Right hindlimb (tissue), 1 donor: ENCODE results near the gene FNDC3B.

Experiments
- DNase-seq: peaks from one replicate; pipeline ENCODE4 v3.0.0-alpha.2; 2018

Gene FNDC3B

DNA sequence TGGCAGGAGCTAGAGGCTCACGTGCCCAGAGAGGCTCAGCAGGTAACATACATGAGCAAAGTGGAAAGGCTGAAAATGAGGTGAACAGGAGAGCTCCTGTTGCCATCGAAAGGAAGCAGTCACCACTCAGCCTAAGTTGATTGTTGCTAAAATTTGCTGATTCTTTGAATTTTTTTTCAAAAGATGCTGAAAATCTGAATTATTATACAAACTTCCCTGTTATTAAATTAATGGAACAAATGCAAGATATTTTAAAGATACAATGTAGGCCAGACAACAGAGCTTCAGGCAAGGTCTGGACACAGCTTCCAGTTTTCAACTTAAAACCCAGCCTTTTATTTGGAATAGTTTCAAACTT is 257.6 kb downstream of the FNDC3B start:
- DNase-seq, result no peak

DNA sequence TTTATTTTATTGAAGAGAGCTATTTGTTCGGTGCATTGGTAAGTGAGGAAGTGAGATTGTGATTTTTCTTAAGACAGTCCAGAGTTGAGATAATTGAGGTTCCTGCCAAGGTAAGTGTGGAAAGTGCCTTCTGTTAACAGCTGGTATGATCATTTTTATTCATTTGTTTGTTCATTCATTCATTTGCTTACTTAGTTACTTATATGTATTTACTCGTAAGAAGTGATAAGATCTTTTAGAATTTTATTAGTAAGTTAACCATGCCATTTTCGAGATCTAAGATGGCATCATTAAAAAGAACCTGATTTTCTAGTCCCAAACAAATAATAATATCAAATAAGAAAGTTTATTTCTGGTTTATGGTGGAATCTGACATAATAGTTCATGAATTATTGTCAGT is 258.9 kb downstream of the FNDC3B start:
- no peak for DNase-seq

DNA sequence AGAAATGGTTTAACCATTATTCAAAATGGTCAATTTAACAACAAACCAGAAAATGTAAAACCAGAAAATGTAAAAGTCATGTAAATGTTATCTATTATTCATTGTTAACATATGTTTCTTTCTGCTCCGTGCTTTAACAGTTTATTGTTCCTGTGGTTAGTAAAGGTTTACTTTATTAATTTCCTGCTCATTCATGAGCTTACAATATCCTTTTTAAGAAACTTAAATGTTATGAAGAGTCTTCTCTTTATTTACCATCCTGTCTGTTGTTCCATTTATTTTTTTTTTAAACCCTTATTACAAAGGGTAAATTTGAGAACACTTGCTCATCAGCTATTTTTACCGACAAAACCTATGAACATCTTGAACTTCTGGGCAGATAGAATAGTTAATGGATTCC is 260.8 kb downstream of the FNDC3B start:
- no peak for DNase-seq

DNA sequence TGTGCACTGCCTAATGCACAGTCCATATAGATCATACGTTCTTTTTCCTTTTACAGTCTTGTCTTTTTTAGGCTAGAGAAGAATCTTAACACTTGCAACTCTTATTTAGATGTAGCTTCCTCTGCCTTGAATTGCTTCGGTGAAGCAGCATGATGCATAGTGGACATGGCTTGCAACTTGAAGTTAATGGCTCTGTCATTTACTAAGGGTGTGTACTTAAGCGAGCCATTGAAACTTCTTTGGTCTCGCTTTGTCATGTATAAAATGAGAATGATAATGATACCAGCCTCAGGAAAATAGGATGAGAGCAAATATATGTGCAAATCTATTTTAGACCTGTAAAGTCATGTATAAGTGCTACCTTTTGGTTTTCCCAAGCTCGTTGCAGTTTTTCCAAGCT is 261.5 kb downstream of the FNDC3B start:
- no peak for DNase-seq

DNA sequence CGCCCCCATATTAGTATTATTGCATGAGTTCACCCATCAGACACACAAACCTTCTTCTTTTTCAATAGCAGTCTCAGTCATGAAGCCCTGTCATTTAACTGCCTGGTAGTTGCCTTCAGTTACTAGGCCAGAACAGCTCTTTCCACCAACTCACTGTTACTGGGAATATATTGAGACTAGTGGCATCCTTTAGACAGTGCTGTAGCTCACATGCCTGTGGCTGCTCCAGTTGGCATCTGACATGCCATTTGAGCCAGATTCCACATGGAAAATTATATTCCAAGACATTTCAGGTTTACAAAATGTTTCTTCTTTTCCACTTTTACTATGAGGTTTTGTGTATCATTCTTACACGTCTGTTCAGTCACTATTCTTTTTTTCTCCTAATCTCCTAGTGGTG is 262.8 kb downstream of the FNDC3B start:
- DNase-seq, result no peak

DNA sequence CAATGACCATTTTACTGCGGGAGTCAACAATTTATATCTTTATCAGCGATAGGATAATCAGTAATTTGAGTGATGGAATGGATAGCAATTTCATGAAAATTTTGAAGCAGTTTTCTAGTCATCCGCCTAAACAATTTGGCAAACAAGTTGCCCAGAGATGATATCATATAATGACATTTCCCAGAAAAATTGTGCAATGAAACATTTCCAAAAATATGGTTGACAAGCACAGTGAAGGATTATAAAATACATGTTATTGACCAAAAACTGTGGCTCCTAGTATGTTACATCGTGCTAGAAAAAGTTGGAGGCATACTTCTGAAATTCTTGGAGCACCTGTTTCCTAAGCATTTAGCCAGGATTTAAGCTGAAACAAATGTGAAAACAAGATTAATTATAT is 263.8 kb downstream of the FNDC3B start:
- DNase-seq, result no peak

DNA sequence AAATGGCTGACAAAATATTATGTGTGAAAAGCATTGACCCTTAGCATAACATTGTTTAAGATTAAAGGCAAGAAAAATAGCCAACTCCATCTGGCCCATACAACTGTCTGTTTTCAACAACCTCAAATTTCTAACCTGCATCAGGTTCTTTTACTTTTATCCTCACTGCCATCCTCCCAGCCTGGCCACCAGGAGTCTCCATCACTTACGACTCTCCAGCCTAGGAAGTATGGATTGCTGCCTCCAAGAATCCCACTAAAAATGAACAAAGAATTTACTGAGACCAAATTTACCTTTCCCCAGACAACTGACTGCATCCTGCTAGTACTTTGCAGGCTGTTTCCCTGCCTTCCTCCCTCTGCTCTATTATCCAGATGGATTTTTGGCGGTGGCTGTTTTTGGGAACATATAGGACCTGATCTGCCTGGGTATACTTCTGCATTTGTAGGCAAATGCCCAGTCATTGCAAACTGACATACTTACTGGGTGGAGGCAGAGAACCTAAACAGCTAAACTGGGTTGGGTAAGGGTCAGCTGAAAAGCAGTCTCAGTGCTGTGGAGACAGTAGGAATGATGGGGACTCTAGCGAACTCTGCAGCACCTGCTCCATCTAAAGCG is 264.7 kb downstream of the FNDC3B start:
- no peak for DNase-seq

DNA sequence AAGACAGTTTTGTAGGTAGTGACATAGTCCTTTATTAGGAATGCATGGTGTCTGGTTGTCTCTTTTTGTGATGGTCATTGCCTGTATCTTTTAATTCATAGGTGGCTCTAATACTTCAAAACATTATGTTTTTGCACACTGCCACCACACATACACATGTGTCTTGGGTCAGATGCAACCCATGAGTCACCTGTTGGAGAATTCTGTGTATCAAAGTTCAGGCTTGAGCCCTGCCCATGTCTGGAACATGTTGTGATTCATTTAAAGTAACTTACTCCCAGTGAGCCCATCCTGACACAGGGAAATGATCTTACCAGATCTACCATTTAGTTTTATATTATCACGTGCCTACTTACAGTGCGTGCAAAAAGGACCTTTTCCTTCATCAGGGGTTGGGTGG is 266.2 kb downstream of the FNDC3B start:
- DNase-seq, result no peak

DNA sequence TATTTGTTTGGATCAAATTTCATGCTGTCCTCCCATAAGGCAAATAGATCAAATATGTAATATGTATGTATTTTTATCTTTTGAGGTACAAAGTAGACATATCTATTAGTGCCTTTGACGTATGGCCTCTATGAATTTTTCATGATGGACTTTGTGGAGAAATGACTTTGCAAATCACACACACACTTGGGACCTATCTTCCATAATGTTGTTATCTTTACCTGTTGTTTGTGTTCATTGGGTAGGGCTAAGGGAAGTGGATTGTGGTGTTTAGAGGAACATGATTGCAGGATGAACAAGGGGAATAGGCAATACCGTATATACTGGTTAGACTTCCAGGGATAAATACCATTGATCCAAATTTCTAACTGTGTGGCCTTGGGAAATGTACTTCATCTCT is 266.6 kb downstream of the FNDC3B start:
- DNase-seq, result no peak

DNA sequence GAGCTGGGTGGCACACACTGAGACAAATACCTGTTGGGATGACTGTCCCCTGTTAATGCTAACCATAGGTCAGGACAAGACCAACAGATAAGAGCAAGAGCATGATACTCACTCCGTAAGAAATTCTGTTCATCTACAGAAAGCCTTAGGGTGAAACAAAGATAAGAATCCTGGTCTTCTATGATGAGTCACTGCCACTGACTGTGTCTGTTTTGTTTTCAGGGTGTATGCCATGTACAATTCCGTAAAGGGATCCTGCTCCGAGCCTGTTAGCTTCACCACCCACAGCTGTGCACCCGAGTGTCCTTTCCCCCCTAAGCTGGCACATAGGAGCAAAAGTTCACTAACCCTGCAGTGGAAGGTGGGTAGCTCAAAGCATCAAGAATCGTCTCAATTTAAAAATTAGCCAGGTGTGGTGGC is 267.8 kb downstream of the FNDC3B start:
- DNase-seq, result no peak

DNA sequence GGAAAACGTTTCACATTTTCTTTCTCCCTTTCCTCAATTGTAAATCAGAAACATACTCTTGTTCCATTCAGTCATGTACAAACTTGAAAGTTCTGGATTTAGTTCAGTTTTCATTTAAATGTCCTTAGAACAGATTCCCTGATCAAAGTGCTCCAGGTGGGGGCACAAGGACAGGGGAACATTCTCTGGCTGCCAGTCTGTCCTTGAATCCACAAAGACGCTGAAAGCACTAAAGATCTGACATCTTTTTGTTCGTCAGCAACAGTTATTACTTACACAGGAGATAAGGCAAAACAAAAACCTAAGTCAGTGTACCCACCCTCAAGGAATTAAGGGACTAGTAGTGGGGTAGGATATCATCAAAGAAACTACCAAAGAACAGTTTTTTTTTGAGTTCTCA is 269.7 kb downstream of the FNDC3B start:
- DNase-seq, result no peak

DNA sequence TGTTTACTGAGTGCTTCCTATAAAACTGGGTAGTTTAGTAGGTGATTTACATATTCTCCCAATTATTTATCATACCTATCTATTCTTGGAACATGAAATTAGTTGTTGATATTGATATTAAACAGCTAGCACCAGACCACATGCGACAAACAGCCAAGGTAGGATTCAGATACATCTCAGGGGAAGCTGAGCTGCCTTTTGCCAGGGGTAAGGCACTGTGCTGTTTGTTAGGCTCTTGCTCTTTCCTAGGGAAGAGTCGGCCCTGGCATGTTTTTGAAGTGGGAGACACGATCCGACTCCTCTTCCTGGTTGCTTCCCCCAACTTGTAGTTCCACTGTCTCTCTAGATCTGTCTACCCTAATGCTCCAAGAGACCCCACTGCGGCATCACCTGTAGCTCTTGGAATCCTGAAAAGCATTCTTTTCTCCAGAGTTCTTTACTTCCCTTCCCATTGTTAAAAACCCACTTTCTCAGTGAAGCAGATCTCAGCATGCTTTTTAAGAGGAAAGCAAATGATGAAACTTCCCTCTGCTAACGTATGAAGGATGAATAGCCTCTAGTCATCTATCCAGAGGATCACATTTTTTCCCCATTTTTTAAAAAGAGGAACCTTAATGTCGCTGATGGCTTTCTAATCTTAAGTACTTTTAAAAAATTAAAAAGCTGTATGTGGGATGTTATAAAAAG is 270.5 kb downstream of the FNDC3B start:
- DNase-seq, result no peak

DNA sequence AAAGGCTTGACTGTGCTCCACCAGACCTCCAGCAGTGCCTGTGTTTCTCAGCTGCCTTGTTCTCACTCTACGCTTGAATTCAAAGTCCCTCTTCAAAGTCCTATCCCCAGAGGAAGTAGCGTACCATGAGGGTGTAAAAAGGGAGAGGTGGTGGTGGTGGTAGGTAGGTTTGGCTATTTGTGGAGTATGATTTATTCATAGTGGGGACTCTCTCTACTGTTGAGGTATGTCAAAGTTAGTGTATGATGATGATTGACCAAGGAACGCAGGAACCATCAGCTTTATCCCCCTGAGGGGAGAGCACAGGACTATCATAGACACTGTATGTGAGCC is 271.0 kb downstream of the FNDC3B start:
- DNase-seq, result no peak

DNA sequence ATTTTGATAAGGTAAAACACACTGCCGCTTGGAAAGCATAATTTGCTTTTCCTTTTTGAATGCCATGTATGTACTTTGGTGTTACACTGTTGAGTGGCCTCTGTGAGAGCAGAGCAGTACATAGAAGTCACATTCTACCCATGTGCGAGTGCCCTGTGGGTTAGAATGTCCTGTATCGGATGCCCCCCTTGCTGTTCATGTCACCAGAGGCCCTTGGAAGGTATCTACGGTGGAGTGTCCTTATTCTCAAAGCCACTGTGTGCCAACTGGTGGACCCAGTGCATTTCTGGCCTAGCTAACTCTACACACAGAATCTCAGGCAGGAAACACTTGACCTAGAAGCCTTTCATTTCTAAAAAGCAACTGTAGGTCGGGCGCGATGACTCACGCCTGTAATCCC is 271.8 kb downstream of the FNDC3B start:
- no peak for DNase-seq

DNA sequence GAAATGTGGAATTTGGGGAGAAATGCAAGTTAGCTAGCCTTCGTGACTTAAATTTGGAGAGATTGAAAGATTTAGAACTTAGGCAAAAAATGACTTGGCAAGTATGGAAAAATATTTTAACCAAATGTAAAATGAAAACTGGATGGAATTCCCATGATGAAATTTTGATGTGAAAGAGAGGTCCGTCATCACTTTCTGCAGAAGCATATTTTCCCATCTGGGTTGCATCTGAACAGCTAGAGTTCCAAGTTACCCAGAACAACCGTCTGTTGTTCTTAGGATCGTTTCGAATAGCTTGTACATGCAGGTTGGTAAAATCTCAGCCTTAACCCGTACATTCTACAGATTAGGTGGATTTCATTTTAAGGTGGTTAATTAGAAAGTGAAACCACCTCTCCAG is 272.6 kb downstream of the FNDC3B start:
- DNase-seq, result no peak

DNA sequence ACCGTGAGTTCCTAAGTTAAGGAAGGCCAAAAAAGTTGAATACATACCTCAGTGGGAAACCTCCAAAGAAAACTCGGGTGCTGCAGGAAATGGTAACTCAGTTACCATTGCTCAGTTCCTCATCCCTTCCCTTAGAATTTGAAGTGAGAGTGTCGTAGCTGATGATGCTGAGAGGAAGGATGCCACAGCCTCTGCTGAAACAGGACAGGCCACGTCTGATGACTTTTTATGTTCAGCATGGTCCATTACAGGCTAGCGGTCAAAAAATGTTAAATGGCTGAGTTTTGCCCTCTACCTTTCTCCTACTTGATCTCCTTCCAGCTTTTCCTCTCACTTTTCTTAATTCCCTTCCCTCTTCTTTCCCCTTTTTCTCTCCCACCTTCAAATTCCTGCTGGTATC is 273.3 kb downstream of the FNDC3B start:
- DNase-seq, result no peak

DNA sequence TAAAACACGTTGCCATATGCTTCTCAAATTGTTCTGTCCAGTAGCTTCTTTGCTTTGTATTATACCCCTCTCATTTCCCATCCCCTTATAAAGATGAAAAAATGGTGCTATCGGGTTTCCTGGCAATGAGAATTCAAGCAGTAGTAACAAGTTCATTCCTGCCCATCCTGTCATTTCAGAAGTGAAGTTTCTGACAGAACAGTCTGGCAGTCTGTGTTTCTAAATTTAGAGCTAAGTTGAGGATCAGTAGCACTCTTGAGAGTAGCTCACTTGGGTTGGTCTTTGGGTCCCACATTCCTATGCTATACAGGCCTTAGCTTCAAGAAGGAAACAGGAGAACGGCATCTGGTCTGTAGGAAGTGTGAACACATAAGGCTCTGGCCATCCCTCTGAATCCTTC is 274.3 kb downstream of the FNDC3B start:
- no peak for DNase-seq

DNA sequence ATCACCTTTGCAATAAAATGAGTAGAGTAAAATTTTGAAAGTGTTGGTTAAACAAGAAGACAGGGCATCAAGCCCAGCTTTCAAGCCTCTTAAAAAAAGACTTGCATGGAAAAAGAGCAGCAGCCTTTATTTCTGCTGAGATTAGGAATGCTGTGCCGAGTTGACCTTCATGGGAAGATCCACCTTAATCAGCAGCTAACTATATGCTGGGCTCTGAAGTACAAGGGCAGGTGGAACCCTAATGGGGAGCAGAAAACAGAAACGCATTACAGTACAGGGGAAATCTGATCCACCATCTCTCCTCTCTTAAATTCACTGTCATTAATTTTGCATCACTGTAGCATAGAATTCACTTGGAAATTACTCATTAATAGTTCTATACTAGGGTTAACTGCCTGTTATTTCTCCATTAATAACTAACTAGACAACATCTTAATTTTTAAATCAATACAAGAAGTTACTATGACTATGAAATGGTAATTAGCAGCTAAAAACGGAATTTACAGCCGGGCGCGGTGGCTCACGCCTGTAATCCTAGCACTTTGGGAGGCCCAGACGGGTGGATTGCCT is 275.3 kb downstream of the FNDC3B start:
- no peak for DNase-seq

DNA sequence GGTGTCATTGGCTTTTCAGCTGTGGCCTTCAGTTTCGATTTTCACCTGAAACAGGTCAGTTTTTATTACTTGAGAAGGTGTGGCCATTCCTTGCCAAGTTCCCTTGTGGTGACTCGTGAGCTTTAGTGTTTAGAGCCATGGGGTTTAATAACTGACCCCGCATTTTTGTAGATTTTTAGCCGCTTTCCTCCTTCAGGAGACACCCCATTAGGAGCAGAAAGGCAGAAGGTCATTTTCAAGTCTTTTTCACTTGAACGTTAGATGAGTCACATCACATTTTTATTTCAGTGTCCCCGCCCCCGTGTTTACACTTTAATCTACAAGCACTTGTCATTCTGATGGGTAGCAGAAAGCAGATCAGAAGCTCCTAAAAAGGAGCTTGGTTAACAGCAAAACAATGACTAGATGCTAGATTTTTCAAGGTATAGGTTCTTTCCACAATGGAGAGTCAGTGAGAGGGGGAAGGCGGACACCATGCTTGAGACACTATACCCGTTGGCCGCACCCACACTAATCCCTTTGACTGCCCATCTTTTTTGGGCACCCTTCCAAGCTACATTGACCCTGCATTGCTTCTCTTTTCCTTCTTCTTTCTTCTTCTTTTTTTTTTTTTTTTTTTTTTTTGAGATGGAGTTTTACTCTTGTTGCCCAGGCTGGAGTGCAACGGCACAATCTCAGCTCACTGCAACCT is 276.2 kb downstream of the FNDC3B start:
- no peak for DNase-seq

DNA sequence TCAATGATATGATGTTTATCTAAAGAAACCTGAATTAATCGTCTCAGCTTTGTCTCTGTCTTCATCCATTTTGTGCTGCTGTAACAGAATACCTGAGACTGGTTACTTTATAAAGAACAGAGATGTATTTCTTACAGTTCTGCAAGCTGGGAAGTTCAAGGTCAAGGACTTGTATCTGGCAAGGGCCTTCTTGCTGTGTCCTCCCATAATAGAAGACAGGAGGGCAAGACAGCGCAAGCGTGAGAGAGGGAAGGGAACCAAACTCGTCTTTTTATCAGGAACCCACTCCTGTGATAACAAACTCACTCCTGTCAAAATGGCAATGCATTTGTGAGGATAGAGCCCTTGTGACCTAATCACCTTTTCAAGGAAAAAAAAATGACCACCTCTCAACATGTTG is 277.4 kb downstream of the FNDC3B start:
- DNase-seq, result no peak

DNA sequence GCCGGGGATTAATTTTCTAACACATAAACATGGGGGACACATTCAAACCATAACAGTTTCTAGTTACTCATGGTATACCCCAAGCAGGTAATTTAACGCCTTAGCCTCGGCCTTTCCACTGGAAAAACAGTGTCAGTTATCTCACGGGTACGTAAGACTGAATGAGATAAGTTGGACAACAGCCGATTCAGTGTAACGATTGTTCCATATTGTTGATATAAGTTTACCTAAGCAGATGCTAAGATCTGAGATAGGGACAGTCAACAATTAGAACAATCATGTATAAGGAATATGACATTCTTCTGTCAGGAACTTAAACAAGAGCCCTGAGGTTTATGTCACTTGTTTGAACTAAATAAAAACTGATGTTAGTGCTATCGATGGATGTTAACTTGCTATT is 278.1 kb downstream of the FNDC3B start:
- DNase-seq, result no peak

DNA sequence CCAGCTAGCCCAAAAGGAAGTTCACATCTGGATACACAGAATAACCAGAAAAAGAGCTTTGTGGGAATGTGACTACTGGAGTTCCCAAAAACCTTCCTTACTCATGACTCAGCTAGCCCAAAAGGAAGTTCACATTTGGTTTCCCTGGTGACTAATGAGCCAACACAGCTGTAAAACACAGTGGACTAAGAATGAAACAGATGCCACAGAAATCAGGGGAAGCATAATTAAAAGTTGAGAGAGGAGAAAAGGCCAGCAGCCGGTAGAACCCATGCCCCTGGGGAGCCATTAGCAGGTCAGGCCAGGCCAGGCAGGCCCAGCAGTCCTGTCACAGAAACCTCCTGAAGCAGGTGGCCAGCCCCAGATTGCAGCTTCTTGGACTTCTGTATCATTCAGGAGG is 278.6 kb downstream of the FNDC3B start:
- peak; percentile 79 for DNase-seq

DNA sequence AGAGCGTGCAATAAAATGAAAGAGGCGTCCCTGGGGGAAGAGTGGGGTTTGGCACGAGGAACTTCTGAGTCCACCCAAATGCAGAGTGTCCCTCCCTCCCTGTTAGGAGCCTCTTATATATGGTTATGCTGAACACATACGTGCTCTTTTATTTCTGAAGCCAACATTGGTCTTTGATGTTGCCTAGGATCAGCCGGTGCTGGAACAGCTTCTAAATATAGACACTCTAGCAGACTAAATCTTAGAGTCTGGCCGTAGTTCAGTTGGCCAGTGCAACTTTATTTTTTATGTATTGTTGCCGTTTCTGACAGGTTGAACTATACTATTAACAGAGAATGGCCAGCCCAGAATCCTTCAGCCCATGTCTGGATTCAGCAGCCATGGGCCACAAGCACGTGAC is 280.2 kb downstream of the FNDC3B start:
- DNase-seq, result peak; percentile 49

DNA sequence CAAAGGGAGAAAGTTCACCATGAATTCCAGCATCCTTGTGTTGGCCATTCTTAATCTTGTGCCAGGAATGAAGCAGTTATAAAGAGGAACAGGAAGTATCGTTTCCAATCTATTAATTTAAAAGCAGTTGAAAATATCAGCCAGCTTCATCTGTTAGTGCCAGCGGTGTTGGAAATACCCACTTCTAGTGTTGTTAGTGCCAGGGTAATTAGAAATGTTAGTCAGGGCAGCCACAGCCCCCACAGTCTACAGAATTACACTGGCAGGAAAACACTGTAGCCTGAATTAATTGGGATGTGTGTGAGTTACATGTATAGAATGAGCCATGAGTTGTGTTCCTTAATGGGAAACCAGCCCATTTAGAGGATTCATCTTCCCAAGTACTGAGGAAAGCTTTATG is 281.1 kb downstream of the FNDC3B start:
- no peak for DNase-seq
